ENCODE results near the gene HOXC5.

HOXC5 gene

DNA sequence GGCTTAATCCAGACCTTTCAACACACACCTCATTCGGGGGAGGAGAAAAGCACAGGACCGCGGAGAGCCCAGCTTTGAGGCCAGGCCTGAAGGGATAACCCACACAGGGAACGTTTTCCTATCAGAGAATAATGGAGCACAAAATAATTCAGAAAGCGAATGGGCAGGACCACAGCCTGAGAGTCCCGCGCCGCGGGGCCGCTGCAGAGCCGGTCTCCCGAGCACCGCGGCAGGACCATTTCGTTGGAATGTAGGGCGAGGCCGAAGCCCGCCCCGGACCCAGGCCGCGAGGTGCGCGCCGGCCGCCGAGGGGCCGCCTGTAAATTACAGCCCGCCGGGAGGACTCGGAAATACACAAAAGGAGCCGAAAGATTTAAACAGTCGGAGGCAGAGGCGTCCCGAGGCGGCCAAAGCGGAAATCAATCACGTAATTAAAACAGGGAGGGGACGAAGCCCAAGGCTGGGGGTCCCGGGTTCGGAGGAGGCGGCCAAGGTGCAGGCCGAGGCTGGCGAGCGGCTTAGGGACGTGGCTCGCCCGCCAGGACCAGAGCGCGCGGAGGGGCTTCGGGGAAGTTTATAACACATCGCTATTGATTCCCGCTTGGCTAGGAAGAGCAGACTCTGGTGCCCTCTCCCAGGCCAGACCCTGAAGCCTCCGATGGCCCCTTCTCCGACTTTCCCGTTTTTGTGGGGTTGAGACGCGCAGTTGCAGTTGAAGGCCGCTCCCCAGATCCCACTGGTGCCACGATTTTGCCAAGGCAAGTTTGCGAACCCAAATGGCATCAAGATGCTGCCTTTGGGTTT, 14.5 kb downstream of the HOXC5 start:
- DNase-seq (ENCODE audit: low spot score) = no peak

DNA sequence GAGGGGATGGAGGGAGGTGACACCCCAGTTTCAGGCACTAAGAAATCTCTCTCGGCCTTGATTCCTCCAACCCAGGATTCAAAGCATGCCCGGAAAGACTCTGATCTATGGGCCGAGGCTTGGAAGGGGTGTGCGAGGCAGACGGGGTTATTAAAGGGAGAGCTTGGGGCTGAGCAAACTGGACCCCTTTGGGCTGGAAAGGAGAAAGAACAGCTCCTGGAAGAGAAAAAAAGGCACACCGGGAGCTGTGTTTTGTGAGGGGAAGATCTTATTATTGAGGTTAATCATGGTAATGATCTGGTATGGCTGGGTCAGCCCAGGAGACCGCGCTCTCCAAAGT, 15.1 kb downstream of the HOXC5 start:
- no peak for DNase-seq (ENCODE audit: low spot score)

DNA sequence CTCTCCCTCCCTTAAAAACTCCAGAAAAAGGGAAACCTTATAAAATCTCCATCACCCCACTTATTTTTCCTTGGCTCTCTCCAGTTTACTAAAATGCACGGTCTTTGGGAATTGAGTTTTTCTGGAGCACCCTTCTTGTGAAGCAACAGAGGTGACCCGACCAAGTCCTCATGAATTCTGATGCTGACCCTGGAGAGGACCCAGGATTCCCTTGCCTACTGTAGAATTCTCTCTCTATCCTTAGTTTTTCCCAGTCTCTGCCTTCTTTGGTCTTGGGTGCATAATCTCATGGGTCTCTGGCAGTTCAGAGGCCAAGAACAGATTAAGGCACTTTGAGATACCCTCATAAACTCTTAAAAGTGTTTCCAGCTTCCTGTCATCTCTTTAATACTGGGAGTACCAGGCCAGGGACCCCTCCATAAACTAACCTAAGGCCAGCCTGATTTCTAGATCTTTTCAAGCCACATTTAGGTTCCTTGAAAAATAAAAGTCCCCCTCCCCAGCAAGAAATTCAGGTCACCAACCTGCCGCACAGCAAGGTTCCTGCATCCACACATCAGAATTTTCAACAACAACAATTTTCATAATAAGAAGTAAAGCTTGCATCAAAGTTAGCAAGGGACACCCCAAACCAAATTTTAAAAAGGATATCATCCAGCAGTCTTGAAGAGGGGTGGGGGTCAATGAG, 15.7 kb downstream of the HOXC5 start:
- DNase-seq (ENCODE audit: low spot score) = no peak

DNA sequence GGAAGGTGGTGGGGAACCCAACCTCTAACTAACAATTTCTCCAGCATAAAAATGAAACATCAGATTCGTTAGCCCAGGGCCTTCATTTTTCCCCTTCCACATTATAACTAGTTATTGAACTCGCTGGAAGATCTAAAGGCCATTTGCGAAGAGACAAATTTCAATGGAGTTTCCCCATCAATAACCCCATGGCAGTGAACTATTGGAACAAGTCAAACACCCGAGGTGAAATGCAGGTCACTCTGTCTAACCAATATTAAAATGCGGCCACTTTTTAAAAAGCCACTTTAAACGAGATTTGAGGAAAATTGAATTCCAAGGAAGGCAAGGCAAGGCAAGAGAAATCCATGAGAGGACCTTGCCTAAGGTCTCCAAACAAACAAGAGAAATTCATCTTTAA, 16.3 kb downstream of the HOXC5 start:
- no peak for DNase-seq (ENCODE audit: low spot score)

DNA sequence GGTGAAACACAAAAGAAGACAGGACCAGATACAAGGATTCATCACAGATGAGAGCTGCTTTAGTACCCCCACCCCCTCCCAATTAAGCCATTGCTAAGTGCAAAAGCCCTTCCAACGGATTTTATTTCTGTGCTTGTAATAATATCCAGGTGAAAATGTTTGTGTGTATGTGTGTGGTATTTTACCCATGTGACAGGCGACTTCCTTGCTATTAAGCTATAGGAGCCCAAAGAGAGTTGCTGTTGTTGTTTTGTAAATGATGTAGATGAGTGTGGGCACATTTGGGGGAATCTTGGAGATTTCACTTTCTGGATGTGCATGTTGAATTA, 17.6 kb downstream of the HOXC5 start:
- DNase-seq (ENCODE audit: low spot score) = no peak

DNA sequence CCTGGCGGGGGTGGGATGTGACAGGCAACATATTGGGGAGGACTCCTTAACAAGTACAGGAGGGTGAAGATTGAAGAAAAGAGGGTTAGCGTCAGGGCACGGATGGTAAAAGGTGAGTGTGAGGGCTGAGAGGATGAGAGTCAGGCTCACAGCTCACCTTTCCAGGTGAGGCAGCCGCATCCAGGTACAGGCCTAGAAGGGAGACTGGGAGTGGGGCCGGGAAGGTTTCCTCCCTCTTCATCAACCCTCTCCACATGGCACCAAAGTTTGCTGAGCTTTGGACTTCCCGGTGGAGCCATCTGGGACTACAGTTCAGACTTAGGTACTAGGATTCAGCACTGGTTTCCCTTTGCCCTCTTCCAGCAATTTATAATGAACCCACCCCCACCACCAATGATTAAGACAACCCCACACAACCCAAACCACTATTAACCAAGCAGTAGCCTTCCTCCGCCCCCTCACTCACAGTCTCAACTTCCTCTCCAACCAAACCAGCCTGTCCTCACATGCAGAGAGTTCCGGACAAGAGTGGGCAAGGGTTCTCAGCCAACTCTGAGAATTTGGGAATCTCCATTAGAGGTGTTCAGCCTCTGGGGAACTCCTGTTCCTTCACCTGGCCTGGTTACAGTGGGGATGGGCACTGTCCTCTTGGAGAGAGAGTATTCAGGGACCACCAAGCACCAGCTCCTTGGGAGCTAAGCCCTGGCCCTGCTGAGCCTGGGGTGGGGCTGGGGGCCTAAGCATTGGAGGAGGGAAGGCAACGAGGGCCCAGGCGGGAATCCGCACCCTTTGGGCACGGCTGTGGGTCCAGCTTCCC, 18.4 kb downstream of the HOXC5 start:
- no peak for DNase-seq (ENCODE audit: low spot score)

DNA sequence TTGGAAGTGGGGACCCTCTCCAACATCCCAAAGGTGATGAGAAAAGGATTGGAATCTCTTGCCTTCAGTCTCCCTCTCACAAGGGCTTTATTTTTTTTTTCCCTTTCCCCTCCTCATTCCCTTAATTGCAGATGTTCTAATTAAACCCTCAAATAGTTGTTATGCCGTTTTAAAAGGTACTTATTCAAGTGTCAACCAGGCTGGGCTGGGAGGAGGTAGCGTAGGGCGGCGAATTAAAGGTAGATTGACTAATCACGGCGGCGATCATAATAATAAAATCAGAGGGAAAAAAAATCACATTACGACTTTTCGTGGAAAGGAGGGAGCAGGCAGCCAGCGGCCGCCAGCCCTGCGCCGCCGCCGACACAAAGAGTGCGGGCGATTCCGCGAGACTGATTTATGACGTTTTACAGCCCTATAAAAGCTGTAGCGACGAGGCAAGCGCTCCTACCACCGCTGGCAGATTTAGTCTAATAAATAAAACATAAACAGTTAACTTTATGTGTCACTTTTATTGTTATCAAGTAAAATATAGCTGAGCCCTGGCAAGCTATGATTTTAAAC, 19.1 kb downstream of the HOXC5 start:
- DNase-seq (ENCODE audit: low spot score) = no peak

DNA sequence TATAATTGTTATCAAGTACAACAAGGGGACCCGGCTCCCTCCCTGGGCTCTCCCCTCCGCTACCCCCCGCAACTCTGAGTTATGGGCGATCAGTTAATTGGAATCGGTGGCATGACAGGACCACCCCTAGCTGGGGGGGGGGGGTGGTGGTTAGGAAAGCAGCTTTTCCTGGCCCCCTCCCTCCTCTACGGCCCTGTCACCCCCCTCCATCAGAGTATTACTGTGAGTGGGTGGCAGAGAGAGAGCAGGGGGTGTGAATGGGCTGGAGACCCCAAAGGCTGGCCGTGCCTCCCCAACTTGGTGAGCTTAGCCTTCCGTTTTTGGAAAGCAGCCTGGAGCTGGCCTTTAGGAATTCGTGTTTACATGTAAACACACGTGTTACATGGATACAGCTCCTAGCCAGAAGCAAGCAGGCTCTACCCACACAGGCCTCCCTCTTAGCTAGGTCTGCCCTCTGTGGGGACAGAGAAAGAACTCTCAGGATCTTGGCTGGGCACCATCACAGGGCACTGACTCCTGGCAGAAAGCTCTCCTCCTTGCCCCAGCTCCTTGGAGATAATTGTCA, 19.7 kb downstream of the HOXC5 start:
- no peak for DNase-seq (ENCODE audit: low spot score)

DNA sequence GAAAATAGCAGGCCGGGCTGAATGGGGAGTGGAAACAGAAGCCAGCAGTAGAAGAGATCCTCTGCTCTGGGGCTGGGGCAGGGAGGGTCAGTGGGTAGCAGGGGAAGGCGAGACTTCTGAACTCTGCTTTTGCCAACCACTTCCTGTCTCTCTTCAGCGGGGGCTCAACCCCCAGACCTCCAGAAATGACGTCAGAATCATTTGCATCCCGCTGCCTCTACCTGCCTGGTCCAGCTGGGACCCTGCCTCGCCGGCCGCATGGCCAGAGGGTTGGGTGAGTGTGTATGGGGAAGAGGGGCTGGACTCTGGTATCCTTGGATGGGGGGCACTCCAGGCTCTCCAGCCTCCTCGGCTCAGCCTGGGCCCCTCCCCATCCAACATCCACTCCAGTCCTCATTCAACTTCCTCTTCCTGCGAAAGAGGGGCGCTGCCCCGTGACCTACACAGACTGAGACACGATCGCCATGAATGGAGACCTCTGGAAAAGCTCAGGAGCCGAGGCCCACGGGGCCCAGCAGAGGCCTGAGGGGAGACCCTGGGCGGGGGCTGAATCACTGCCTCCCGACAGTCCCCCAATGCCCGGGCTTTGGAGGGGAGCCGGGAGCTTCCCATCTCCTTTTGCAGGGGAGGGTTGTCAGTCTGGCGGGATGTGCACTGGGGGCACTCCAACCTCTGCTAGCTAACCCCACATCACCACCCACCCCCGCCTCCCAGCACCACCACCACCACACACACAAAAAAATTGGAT, 20.3 kb downstream of the HOXC5 start:
- no peak for DNase-seq (ENCODE audit: low spot score)

DNA sequence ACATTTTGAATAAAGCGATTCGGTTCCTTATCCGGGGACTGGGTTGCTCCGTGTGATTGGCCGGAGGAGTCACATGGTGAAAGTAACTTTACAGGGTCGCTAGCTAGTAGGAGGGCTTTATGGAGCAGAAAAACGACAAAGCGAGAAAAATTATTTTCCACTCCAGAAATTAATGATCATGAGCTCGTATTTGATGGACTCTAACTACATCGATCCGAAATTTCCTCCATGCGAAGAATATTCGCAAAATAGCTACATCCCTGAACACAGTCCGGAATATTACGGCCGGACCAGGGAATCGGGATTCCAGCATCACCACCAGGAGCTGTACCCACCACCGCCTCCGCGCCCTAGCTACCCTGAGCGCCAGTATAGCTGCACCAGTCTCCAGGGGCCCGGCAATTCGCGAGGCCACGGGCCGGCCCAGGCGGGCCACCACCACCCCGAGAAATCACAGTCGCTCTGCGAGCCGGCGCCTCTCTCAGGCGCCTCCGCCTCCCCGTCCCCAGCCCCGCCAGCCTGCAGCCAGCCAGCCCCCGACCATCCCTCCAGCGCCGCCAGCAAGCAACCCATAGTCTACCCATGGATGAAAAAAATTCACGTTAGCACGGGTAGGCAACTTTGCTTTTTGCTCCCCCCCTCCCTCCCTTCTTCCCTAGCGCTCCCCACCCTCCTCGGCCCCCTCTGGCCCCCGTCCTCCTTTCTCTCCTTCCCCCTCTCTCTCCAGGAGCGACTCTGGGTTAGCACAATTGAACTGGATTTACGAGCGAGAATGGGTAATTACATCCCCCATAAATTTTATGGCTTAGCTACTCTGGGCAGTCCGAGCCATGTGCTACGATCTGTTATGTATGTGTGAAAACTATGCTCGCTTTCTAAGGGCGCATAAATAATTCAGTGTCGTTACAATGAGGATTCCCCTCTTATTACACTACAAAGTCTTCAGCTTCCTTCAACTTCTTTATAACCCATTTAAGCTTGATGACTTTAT, 21.2 kb downstream of the HOXC5 start, which contains the start of gene HOXC4:
Gene HOXC4, plus strand, starts transcription at position 85 of the 991 bp plus-strand sequence. Its CDS starts 88 bp downstream, at position 173.
- no peak for DNase-seq (ENCODE audit: low spot score)

DNA sequence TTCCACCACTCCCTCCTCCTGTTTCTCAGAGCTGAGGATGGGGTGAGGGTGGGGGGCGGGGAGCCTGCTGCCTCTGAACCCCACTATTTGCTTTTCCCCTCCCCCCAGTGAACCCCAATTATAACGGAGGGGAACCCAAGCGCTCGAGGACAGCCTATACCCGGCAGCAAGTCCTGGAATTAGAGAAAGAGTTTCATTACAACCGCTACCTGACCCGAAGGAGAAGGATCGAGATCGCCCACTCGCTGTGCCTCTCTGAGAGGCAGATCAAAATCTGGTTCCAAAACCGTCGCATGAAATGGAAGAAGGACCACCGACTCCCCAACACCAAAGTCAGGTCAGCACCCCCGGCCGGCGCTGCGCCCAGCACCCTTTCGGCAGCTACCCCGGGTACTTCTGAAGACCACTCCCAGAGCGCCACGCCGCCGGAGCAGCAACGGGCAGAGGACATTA, 21.9 kb downstream of the HOXC5 start:
- DNase-seq (ENCODE audit: low spot score) = no peak

DNA sequence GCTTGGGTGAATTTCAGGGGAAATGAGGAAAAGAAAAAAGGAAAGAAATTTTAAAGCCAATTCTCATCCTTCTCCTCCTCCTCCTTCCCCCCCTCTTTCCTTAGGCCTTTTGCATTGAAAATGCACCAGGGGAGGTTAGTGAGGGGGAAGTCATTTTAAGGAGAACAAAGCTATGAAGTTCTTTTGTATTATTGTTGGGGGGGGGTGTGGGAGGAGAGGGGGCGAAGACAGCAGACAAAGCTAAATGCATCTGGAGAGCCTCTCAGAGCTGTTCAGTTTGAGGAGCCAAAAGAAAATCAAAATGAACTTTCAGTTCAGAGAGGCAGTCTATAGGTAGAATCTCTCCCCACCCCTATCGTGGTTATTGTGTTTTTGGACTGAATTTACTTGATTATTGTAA, 22.7 kb downstream of the HOXC5 start:
- no peak for DNase-seq (ENCODE audit: low spot score)

DNA sequence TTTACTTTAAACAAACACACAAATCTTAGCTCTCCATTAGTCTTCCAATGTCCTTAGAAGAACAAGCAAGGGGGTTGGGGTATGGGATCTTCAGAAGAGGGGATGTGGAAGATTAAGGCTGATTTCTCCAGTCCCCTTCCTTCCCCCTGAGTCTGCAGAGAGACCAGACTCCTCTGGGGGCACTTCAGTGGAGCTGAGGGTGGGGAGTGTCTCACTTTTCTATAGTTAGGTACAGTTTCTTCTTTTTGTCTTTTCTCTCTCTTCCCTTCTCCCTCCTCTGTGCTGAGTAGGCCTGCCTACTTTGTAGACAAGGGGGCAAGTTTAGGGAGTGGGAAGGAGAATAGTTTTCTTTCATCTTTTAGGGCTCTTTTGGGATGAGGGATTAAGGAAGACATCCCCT, 23.3 kb downstream of the HOXC5 start:
- no peak for DNase-seq (ENCODE audit: low spot score)

DNA sequence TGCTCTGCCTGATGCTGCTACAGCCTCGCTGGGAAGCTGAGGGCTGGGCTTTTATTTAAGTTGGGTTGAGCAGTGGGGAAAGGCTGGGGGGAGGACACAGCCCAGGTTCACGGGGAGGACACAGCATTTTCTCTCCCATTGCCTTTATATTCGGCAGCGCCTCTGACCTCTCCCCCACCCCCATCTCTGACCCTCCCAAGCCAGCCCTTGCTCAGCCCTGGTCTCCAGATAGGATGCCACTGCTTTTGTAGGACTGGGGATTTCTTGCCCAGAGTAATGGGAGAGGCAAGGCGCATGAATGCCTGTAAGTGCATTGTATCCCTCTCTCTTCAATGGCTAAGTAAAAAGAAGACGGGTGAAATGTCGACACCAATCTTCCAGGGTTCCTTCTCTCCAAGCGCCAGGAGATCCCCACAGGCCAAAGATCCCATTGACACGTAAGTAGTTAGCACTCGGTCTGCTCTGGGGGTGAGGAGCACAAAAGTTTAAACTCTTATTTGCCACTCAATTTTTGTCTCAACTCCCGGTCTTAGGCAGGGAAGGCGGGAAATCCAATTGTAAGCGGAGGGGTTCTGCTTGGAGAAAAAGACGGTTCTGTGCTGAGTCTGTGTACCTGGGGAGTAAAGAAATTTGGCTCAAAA, 25.4 kb downstream of the HOXC5 start:
- no peak for DNase-seq (ENCODE audit: low spot score)

DNA sequence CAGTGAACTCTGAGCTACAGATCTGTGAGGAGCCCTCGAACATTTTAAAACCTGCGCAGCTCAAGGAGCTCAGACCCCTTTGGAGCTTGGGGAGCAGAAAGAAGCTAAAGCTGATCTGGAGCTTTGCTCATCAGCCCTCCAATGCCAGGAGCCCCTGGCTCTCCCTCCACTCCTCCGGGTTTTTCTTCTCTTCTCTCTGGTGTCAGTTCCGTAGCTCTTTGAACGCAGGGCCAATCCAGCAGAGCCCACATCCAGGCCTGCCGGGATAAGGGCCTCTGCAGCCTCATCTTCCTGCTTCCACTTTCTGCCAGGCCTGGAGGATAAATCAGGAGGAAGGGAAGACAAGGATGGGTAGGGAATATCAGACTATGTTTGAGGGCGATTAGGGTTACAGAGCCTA, 26.8 kb downstream of the HOXC5 start:
- DNase-seq (ENCODE audit: low spot score) = no peak

DNA sequence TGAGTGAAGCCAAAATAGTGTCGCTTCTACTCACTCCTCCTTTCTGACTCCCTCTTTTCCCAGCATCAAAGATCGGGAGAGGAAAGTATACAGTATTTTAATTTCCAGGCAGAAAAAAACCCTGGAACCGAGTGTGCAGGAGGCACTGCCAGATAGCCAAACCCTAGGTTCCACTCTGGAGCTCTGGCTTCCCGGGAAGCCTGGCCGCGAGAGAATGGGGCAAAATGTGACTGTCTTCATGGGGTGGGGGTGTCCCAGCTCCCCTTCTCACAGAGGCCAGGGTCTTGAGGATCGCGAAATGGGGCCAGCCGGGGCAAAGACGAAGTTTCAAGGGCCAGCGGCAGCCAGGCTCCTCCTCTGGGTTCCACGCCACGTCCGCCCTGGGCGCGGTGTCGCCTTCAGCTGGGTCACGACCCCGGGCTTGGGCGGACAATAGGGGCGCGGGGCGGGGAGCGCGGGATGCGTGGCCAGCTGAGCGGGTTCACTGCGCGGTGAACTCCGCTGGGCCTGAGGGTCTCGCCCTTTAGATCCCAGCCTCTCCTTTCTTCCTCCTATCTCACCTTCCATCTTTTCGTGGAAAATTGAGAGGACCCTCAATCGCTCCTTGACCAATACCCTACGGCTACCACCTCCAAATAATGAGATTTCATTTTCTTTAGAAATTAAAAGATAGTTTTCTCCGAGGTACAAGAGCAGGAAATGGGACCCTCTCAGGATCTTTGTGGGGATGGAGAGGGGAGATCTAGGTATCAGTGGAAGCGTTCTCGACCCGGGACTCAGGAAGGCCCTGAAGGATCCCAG, 27.5 kb downstream of the HOXC5 start:
- DNase-seq (ENCODE audit: low spot score) = no peak

DNA sequence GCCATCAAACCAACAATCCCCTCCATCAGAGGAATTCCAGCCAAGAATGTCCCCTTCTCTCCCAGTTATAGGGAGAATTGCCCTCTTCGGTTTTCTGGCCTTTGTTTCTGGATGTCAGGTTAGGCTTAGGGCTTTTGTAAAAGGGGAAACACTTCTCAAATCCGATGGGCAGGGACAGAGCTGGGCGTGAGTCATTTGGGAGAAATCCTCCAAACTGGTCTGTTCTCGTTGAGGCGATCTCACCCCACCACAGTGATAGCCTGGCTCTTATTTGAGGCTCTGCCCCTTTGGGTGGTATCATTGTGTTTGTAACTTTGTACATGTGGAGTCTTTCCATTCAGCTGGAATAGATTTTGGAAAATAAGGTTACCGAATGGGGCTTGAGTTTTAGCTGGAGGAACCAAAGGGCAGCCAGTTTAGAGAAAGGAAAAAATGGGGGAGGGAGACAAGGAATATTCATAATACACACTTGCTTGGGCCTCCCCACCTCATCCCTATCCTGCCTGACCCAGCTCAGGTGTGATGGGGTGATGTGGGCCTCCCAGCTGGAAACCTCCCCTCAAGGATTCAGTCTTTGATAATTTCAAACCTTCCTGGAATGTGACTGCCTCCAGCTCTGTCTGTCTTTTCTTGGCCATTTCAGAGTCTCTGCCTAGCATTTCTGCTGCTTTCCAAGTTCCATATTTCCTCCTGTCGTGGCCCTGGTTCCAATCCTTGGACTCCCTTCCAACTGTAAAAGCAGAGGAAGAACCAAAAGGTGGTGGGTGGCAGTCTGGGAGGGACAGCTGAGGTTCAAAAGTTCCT, 28.3 kb downstream of the HOXC5 start:
- no peak for DNase-seq (ENCODE audit: low spot score)

DNA sequence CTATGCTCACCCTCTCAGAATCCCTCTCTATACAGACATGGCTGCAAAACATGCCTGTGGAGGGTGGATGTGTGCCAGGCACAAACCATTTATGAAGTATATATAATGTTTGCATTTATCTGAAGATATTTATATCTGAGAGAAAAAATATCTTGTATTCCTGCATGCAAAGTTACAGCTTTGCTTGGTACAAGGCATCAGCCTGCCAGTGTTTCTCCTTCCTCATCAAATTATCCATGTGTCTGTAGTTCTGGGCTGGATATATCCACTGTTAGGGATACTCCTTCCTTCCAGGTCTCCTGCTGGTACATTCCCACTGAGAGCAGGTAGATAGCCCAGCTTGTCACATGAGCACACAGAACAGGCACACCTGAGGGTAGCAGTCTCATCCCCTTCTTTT, 32.8 kb downstream of the HOXC5 start:
- no peak for DNase-seq (ENCODE audit: low spot score)

All from cerebellar cortex (tissue), 1 donor.